Naive thymus-derived CD4-positive, alpha-beta T cell (primary cell): ENCODE measurements around the gene TYW1B. TPM values are rescaled to one million over a fixed set of nuclear protein-coding genes. Genes with fewer than 3 reads are reported as not detected.
A peak's percentile ranks its signal among the peaks of the same experiment; 100 is the strongest.
"Not testable (repeated sequence)": the region's sequence is repeated elsewhere in the genome, so short reads cannot be mapped to it uniquely, and the experiment has no call there.

Experiments used
- ATAC-seq: fragments of 150-1000 bp; cut with Tn5 transposase; 2 replicates; pipeline ENCODE4 v1.10.0; 2021; ENCODE audit warnings: mild to moderate bottlenecking, moderate library complexity
- CTCF ChIA-PET: fragments of 350-600 bp; sonication (Branson Sonifier 250); formaldehyde crosslinking; loops from one replicate; lab custom pipeline; 2021; ENCODE audit warnings: antibody characterized with exemption; lab: Charles Lee
- POLR2A ChIA-PET: fragments of 350-600 bp; sonication (Branson Sonifier 250); formaldehyde crosslinking; loops from one replicate; lab custom pipeline; 2021; ENCODE audit warnings: antibody characterized with exemption, inconsistent platforms; lab: Charles Lee
- DNase-seq, 9 donors: peaks; one replicate each; pipeline versions ENCODE4 v3.0.0 to v3.0.0-alpha.2; 2020 to 2022; ENCODE audit warnings: mixed read lengths in 1 of 9
- H3K27ac ChIP-seq: one replicate; pipeline ENCODE4 v1.7.0; 2013; ENCODE audit warnings: mild to moderate bottlenecking, low read depth, low read length, moderate library complexity
- H3K27me3 ChIP-seq, 2 donors: one replicate each; pipeline ENCODE4 v1.7.0; 2013; ENCODE audit warnings: low read length in 2 of 2, mild to moderate bottlenecking in 2 of 2, moderate library complexity in 2 of 2; ENCODE audit not compliant: control insufficient read depth in 2 of 2, insufficient read depth in 2 of 2
- H3K36me3 ChIP-seq, 3 experiments: 1 replicate in 2 of 3; 2 replicates in 1 of 3; pipeline ENCODE4 v1.7.0; 2013; ENCODE audit warnings: low read length in 3 of 3, mild to moderate bottlenecking in 3 of 3, moderate library complexity in 1 of 3; ENCODE audit not compliant: insufficient read depth in 3 of 3, control insufficient read depth in 2 of 3
- H3K4me1 ChIP-seq, 2 donors: one replicate each; pipeline ENCODE4 v1.7.0; 2013; ENCODE audit warnings: low read length in 2 of 2, mild to moderate bottlenecking in 2 of 2, moderate library complexity in 1 of 2; ENCODE audit not compliant: control insufficient read depth in 2 of 2, insufficient read depth in 2 of 2
- H3K4me3 ChIP-seq: 2 replicates; pipeline ENCODE4 v1.7.0; 2013; ENCODE audit warnings: mild to moderate bottlenecking, low read length
- H3K9me3 ChIP-seq, 3 experiments: 1 replicate in 2 of 3; 2 replicates in 1 of 3; pipeline ENCODE4 v1.7.0; 2013; ENCODE audit warnings: low read length in 3 of 3; ENCODE audit not compliant: control insufficient read depth in 2 of 3
- H3K27ac Mint-ChIP-seq, 9 donors: one replicate each; pipeline ENCODE4 v1.8.0; 2020 to 2022; ENCODE audit warnings: mixed read lengths in 9 of 9, mild to moderate bottlenecking in 8 of 9, moderate library complexity in 5 of 9, inconsistent platforms in 2 of 9
- H3K27me3 Mint-ChIP-seq, 5 donors: one replicate each; pipeline ENCODE4 v1.8.0; 2021 to 2022; ENCODE audit warnings: mixed read lengths in 5 of 5, mild to moderate bottlenecking in 1 of 5
- H3K36me3 Mint-ChIP-seq, 5 donors: one replicate each; pipeline ENCODE4 v1.8.0; 2020 to 2022; ENCODE audit warnings: mixed read lengths in 5 of 5, mild to moderate bottlenecking in 3 of 5, inconsistent platforms in 1 of 5
- H3K4me1 Mint-ChIP-seq, 7 donors: one replicate each; pipeline ENCODE4 v1.8.0; 2020 to 2022; ENCODE audit warnings: mixed read lengths in 7 of 7, mild to moderate bottlenecking in 3 of 7, inconsistent platforms in 1 of 7
- H3K4me3 Mint-ChIP-seq, 10 donors: one replicate each; pipeline ENCODE4 v1.8.0; 2020 to 2022; ENCODE audit warnings: mild to moderate bottlenecking in 10 of 10, mixed read lengths in 10 of 10, moderate library complexity in 6 of 10, inconsistent platforms in 2 of 10
- H3K9me3 Mint-ChIP-seq, 11 donors: one replicate each; pipeline ENCODE4 v1.8.0; 2020 to 2022; ENCODE audit warnings: mixed read lengths in 11 of 11, mild to moderate bottlenecking in 4 of 11, inconsistent platforms in 1 of 11, moderate library complexity in 1 of 11
- intact Hi-C, 2 donors: fragments of 100-400 bp; cut with micrococcal nuclease; formaldehyde crosslinking; loops; one replicate each; pipeline ENCODE4 v1.15.1; 2023
- polyA plus RNA-seq, 2 donors: library from polyadenylated mRNA; unstranded; fragments of 300-500 nt; fragmentation: Illumina TruSeq; gene quantifications; one replicate each; pipeline ENCODE4 v1.2.3, GENCODE V29; 2021
- total RNA-seq, 6 experiments: library from RNA in 5 of 6; stranded (reverse) in 5 of 6; gene quantifications; 1 replicate in 5 of 6; 2 replicates in 1 of 6; pipeline ENCODE4 v1.2.3 and lab custom pipeline; 2021 to 2026

Gene TYW1B
- total and polyA plus RNA-seq, 7 experiments from 2014 or later = 1.2 to 8.2 (median 5.4) TPM

- no peaks in the 10 kb centered on the region for H3K27me3 ChIP-seq
- no peak overlapping the region for H3K4me3 Mint-ChIP-seq
- no peak overlapping the region for H3K4me3 ChIP-seq
- H3K27ac Mint-ChIP-seq = no peak overlapping the region
- H3K27me3 Mint-ChIP-seq = no peaks in the 10 kb centered on the region
- H3K36me3 ChIP-seq = no peaks in the 10 kb centered on the region
- ATAC-seq (no peak), DNase-seq (no peak)
- CTCF ChIA-PET = no interaction called here
- H3K27ac ChIP-seq = no peak overlapping the region
- no peaks in the 10 kb centered on the region for H3K4me1 ChIP-seq
- intact Hi-C loops = no loop called here
- H3K4me1 Mint-ChIP-seq = peaks cover 0 to 14% (median 0%) of the 10 kb centered on the region in 7 donors
- peaks cover 0 to 10% (median 0%) of the 10 kb centered on the region in 11 donors for H3K9me3 Mint-ChIP-seq
- peaks cover 22 to 67% (median 61%) of the 10 kb centered on the region in 5 donors for H3K36me3 Mint-ChIP-seq
- POLR2A ChIA-PET = no interaction called here
- H3K9me3 ChIP-seq = no peaks in the 10 kb centered on the region
Measured at GRCh38 chr7:72710983-72711382, 117.0 kb downstream of the TYW1B start.

- no peak for ATAC-seq
- Histone ChIP-seq H3K9me3 (no peaks in the 10 kb centered on the region), H3K36me3 (no peaks in the 10 kb centered on the region), H3K4me1 (no peaks in the 10 kb centered on the region), H3K27me3 (no peaks in the 10 kb centered on the region), H3K27ac (no peak overlapping the region), H3K4me3 (no peak overlapping the region)
- intact Hi-C loops = no loop called here
- ChIA-PET POLR2A (no interaction called here), CTCF (no interaction called here)
- Mint-ChIP-seq H3K4me1 (peaks cover 0 to 14% (median 0%) of the 10 kb centered on the region in 7 donors), H3K27ac (no peak overlapping the region), H3K27me3 (no peaks in the 10 kb centered on the region), H3K4me3 (no peak overlapping the region), H3K9me3 (peaks cover 0 to 10% (median 0%) of the 10 kb centered on the region in 11 donors), H3K36me3 (peaks cover 26 to 68% (median 65%) of the 10 kb centered on the region in 5 donors)
- no peak for DNase-seq
Measured at GRCh38 chr7:72709909-72710308, 118.1 kb downstream of the TYW1B start.

- H3K9me3 ChIP-seq, POLR2A ChIA-PET, H3K36me3 ChIP-seq, H3K27me3 ChIP-seq, H3K9me3 Mint-ChIP-seq, H3K27me3 Mint-ChIP-seq, H3K4me3 Mint-ChIP-seq, DNase-seq, H3K27ac ChIP-seq, ATAC-seq, CTCF ChIA-PET, H3K4me1 ChIP-seq, intact Hi-C loops, H3K4me3 ChIP-seq, H3K27ac Mint-ChIP-seq: not testable (repeated sequence)
- H3K36me3 Mint-ChIP-seq = peaks cover 27 to 70% (median 63%) of the 10 kb centered on the region in 5 donors
- peaks cover 0 to 14% (median 0%) of the 10 kb centered on the region in 7 donors for H3K4me1 Mint-ChIP-seq
Measured at GRCh38 chr7:72708371-72709050, 119.5 kb downstream of the TYW1B start.

GRCh38 chr7:72706521-72706920 lies 121.5 kb downstream of the TYW1B start:
- Mint-ChIP-seq H3K27ac (no peak overlapping the region), H3K4me3 (no peak overlapping the region), H3K36me3 (peaks cover 21 to 61% (median 50%) of the 10 kb centered on the region in 5 donors), H3K9me3 (peaks cover 0 to 6% (median 0%) of the 10 kb centered on the region in 11 donors), H3K27me3 (no peaks in the 10 kb centered on the region), H3K4me1 (peaks cover 0 to 6% (median 0%) of the 10 kb centered on the region in 7 donors)
- intact Hi-C loops = no loop called here
- Histone ChIP-seq H3K36me3 (no peaks in the 10 kb centered on the region), H3K9me3 (no peaks in the 10 kb centered on the region), H3K4me3 (no peak overlapping the region), H3K27ac (no peak overlapping the region), H3K4me1 (no peaks in the 10 kb centered on the region), H3K27me3 (no peaks in the 10 kb centered on the region)
- POLR2A ChIA-PET = no interaction called here
- DNase-seq (no peak), ATAC-seq (no peak)
- CTCF ChIA-PET = no interaction called here

GRCh38 chr7:72705693-72706092 lies 122.3 kb downstream of the TYW1B start:
- H3K4me3 Mint-ChIP-seq, H3K9me3 ChIP-seq, CTCF ChIA-PET, H3K27me3 Mint-ChIP-seq, H3K27ac Mint-ChIP-seq, DNase-seq, H3K9me3 Mint-ChIP-seq, H3K36me3 ChIP-seq, POLR2A ChIA-PET, intact Hi-C loops, H3K27ac ChIP-seq, H3K4me1 Mint-ChIP-seq, H3K4me1 ChIP-seq, H3K4me3 ChIP-seq, H3K27me3 ChIP-seq: not testable (repeated sequence)
- peaks cover 21 to 60% (median 46%) of the 10 kb centered on the region in 5 donors for H3K36me3 Mint-ChIP-seq
- peak; percentile 67 for ATAC-seq

- Mint-ChIP-seq H3K27ac (no peak overlapping the region), H3K4me3 (no peak overlapping the region), H3K9me3 (peaks cover 0 to 6% (median 0%) of the 10 kb centered on the region in 11 donors), H3K27me3 (no peaks in the 10 kb centered on the region), H3K4me1 (peaks cover 0 to 2% (median 0%) of the 10 kb centered on the region in 7 donors), H3K36me3 (peaks cover 14 to 56% (median 38%) of the 10 kb centered on the region in 5 donors)
- H3K9me3 ChIP-seq = no peaks in the 10 kb centered on the region
- ATAC-seq = no peak
- ChIA-PET CTCF (no interaction called here), POLR2A (no interaction called here)
- H3K4me1 ChIP-seq = no peaks in the 10 kb centered on the region
- no peak overlapping the region for H3K27ac ChIP-seq
- no peaks in the 10 kb centered on the region for H3K36me3 ChIP-seq
- H3K4me3 ChIP-seq = no peak overlapping the region
- intact Hi-C loops = no loop called here
- no peaks in the 10 kb centered on the region for H3K27me3 ChIP-seq
- no peak for DNase-seq
Measured at GRCh38 chr7:72704894-72705293, 123.1 kb downstream of the TYW1B start.

- POLR2A ChIA-PET, H3K9me3 ChIP-seq, H3K4me1 ChIP-seq, H3K27me3 ChIP-seq, H3K27ac Mint-ChIP-seq, H3K4me1 Mint-ChIP-seq, H3K27me3 Mint-ChIP-seq, H3K4me3 ChIP-seq, H3K36me3 ChIP-seq, CTCF ChIA-PET, H3K27ac ChIP-seq, ATAC-seq, intact Hi-C loops, H3K4me3 Mint-ChIP-seq, DNase-seq, H3K9me3 Mint-ChIP-seq: not testable (repeated sequence)
- peaks cover 2 to 41% (median 16%) of the 10 kb centered on the region in 5 donors for H3K36me3 Mint-ChIP-seq
Measured at GRCh38 chr7:72700548-72700947, 127.5 kb downstream of the TYW1B start.
